Measurements from ENCODE around the gene CRADD. TPM values are rescaled to one million over a fixed set of nuclear protein-coding genes. Genes with fewer than 3 reads are reported as not detected.

CRADD gene
- total RNA-seq, 2 donors from 2014 or later, result 7.7 to 9.1 TPM

GRCh38 chr12:93793983-93794382, 116.8 kb downstream of the CRADD start:
- no peaks in the 10 kb centered on the region for H3K36me3 Mint-ChIP-seq (ENCODE audit: low read depth)
- no peak for DNase-seq
- H3K4me1 Mint-ChIP-seq, result peaks cover 7% of the 10 kb centered on the region
- H3K9me3 Mint-ChIP-seq, result no peaks in the 10 kb centered on the region
- H3K27ac Mint-ChIP-seq, result no peak overlapping the region
- no peaks in the 10 kb centered on the region for H3K27me3 ChIP-seq (ENCODE audit: control insufficient read depth, insufficient read depth, low read length, poor library complexity, severe bottlenecking)
- H3K4me3 Mint-ChIP-seq, result no peak overlapping the region
- H3K9ac ChIP-seq (ENCODE audit: extremely low read depth, low read length, poor library complexity, severe bottlenecking), result no peak overlapping the region
- H3K9me3 ChIP-seq (ENCODE audit: control insufficient read depth, low read length), result no peaks in the 10 kb centered on the region
- no peaks in the 10 kb centered on the region for H3K27me3 Mint-ChIP-seq (ENCODE audit: insufficient read depth)
- H3K4me1 ChIP-seq (ENCODE audit: control insufficient read depth, insufficient read depth, low read length), result no peaks in the 10 kb centered on the region
- H3K36me3 ChIP-seq (ENCODE audit: control insufficient read depth, insufficient read depth, low read length), result no peaks in the 10 kb centered on the region
- TF ChIP-seq CTCF (conservative IDR thresholded peaks at IDR 0.05), result no peak
- H3K27ac ChIP-seq (ENCODE audit: low read depth, low read length), result no peak overlapping the region
- H3K4me3 ChIP-seq (ENCODE audit: low read length), result no peak overlapping the region

- Histone ChIP-seq H3K4me3 (ENCODE audit: low read length) (no peak overlapping the region), H3K27ac (ENCODE audit: low read depth, low read length) (no peak overlapping the region), H3K9ac (ENCODE audit: extremely low read depth, low read length, poor library complexity, severe bottlenecking) (no peak overlapping the region), H3K36me3 (ENCODE audit: control insufficient read depth, insufficient read depth, low read length) (no peaks in the 10 kb centered on the region), H3K9me3 (ENCODE audit: control insufficient read depth, low read length) (no peaks in the 10 kb centered on the region), H3K27me3 (ENCODE audit: control insufficient read depth, insufficient read depth, low read length, poor library complexity, severe bottlenecking) (no peaks in the 10 kb centered on the region), H3K4me1 (ENCODE audit: control insufficient read depth, insufficient read depth, low read length) (no peaks in the 10 kb centered on the region)
- Mint-ChIP-seq H3K4me3 (no peak overlapping the region), H3K9me3 (no peaks in the 10 kb centered on the region), H3K27me3 (ENCODE audit: insufficient read depth) (no peaks in the 10 kb centered on the region), H3K27ac (no peak overlapping the region), H3K36me3 (ENCODE audit: low read depth) (no peaks in the 10 kb centered on the region), H3K4me1 (peaks cover 10% of the 10 kb centered on the region)
- no peak for TF ChIP-seq CTCF (conservative IDR thresholded peaks at IDR 0.05)
- 89% methylated on average over 2 of the region's 2 CpGs; no CpG with 5 or more reads in 1 of the 2 experiments for WGBS, 2 experiments (ENCODE audit: insufficient coverage in 1 of 2, insufficient read length in 1 of 2)
- no peak for DNase-seq
These were observed 117.6 kb downstream of the CRADD start for GRCh38 chr12:93794738-93795137.

GRCh38 chr12:93795352-93795751, 118.2 kb downstream of the CRADD start:
- no peak for TF ChIP-seq CTCF (conservative IDR thresholded peaks at IDR 0.05)
- no peak overlapping the region for H3K9ac ChIP-seq (ENCODE audit: extremely low read depth, low read length, poor library complexity, severe bottlenecking)
- Mint-ChIP-seq H3K36me3 (ENCODE audit: low read depth) (no peaks in the 10 kb centered on the region), H3K9me3 (no peaks in the 10 kb centered on the region), H3K4me3 (no peak overlapping the region), H3K27ac (no peak overlapping the region), H3K4me1 (peaks cover 10% of the 10 kb centered on the region), H3K27me3 (ENCODE audit: insufficient read depth) (no peaks in the 10 kb centered on the region)
- no peaks in the 10 kb centered on the region for H3K27me3 ChIP-seq (ENCODE audit: control insufficient read depth, insufficient read depth, low read length, poor library complexity, severe bottlenecking)
- no peaks in the 10 kb centered on the region for H3K9me3 ChIP-seq (ENCODE audit: control insufficient read depth, low read length)
- H3K36me3 ChIP-seq (ENCODE audit: control insufficient read depth, insufficient read depth, low read length), result no peaks in the 10 kb centered on the region
- 86 to 93% methylated on average over 3 of the region's 3 CpGs for WGBS, 2 experiments (ENCODE audit: insufficient coverage in 1 of 2, insufficient read length in 1 of 2)
- H3K4me3 ChIP-seq (ENCODE audit: low read length), result no peak overlapping the region
- no peaks in the 10 kb centered on the region for H3K4me1 ChIP-seq (ENCODE audit: control insufficient read depth, insufficient read depth, low read length)
- no peak for DNase-seq
- H3K27ac ChIP-seq (ENCODE audit: low read depth, low read length), result no peak overlapping the region
